Medulla oblongata (tissue), 1 donor: Measurements from ENCODE around the gene FBXW8.

ENCODE experiments used
- DNase-seq: peaks from one replicate; pipeline ENCODE4 v3.0.0-alpha.2; 2015; ENCODE audit errors: extremely low spot score

FBXW8 gene

GRCh38 chr12:117037289-117038022, 126.7 kb downstream of the FBXW8 start:
- no peak for DNase-seq

GRCh38 chr12:117038023-117038680, 127.4 kb downstream of the FBXW8 start:
- no peak for DNase-seq

GRCh38 chr12:117038919-117039318, 128.2 kb downstream of the FBXW8 start:
- no peak for DNase-seq

DNA sequence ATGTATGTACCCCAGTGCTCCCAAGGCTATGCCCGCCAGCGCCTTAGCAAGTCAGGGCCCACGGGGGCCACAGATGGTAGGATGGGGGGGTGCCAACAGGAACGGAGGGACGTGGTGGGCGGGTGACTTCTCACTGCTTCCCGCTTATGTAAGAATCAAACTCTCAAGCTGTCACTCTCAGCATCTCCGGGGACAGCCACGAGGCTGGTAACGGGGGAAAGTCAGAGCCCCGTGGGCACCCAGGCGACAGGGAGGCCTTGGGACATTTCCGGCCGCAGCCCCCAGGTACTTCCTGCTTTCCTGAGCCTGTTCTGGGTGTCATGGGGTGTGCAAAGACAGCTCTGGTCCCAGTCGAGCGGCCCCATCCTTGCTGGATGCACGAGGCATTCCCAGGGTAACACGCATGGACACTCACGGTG, 129.2 kb downstream of the FBXW8 start:
- no peak for DNase-seq

DNA sequence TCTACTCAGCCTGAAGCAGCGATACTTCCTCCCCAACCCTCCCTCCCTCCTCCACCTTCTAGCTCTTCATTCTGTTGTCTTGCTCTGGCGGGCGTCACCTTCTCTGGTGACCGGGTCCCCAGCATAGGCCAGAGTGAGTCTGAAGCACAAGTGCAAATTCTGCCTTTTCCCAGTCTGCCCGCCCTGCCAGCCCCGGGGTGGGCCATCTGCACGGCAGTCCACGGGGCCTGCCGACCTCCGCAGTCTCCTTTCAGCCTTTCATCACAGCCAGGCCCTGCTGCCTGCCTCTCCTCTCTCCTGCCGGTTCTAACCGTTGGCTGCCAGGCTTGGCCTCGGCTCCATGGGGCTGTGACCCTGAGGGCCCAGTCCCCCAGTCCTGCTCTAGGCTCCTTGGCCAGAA, 129.7 kb downstream of the FBXW8 start:
- no peak for DNase-seq

GRCh38 chr12:117041798-117042170, 131.0 kb downstream of the FBXW8 start:
- DNase-seq, result no peak

GRCh38 chr12:117042171-117042842, 131.6 kb downstream of the FBXW8 start:
- no peak for DNase-seq

GRCh38 chr12:117042862-117043261, 132.1 kb downstream of the FBXW8 start:
- DNase-seq, result no peak

DNA sequence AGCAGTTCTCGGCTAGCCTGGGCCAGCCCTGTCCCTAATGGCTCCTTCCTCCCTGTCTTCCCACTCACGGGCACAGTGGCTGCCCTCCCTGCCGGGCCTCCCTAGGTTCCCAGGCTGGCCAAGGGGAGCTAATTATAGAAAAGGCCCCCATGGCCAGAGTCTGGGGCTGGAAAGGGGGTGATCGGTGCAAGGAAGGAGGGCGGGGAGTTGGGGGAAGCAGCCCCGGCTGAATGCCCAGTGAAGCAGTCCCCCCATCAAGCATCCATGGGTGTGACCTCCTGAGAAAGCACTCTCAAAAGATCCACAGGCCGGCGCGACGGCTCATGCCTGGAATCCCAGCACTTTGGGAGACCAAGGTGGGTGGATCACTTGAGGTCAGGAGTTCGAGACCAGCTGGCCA, 133.6 kb downstream of the FBXW8 start:
- DNase-seq, result no peak

DNA sequence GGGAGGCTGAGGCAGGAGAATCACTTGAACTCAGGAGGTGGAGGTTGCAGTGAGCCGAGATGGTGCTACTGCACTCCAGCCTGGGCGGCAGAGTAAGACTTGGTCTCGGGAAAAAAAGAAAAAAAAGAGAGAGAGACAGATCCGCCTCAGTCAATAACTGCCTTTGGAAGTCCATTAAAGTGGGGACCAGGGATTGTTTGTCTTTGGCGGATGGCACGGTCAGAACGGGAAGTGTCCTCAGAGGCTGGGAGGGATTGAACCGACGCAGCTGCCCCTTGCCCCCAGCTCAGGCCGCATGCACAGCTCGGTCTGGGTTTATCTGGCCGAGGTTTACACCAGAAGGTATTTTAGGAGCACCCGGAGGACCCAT, 134.0 kb downstream of the FBXW8 start:
- DNase-seq, result no peak

DNA sequence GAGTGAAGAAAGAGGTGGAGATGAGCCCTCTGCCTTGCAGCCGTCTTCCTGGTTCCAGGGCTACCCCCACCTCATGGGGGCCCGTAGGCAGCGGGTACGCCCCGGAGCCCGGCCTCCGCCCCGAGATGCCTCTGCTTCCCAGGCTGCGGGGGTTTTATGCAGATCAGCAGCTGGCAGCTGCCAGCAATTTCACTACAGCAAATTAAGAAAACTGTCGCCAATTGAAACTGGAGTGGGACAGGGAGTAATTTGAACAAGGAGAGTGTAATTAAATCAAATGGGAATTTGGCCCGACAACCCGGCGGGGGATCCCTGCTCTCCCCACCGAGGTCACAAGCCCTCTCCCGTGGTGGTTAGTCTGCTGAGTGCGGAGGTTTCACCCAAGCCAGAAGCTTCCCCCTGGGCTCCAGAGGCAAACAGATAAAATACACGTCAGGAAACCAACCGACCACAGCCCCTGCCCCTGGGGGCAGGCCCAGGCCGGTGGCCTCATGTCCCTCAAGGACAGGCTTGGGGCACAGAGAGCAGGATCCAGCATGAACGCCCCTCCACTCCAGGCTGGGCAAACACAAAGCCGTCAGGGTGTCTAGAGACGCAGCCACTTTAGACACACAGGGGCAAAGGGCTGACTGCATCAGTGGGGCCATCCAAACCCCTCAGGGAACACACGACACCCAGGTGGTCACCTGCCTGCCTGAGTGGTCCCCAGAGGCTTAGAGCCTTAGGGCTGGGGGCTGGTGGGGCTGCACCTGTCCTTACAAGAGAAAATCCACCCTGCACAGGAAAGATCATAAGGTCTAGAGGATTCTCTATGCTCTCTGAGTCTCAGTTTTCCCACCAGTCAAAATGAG, 134.6 kb downstream of the FBXW8 start:
- DNase-seq, result peak; percentile 62

GRCh38 chr12:117046011-117046369, 135.2 kb downstream of the FBXW8 start:
- no peak for DNase-seq

DNA sequence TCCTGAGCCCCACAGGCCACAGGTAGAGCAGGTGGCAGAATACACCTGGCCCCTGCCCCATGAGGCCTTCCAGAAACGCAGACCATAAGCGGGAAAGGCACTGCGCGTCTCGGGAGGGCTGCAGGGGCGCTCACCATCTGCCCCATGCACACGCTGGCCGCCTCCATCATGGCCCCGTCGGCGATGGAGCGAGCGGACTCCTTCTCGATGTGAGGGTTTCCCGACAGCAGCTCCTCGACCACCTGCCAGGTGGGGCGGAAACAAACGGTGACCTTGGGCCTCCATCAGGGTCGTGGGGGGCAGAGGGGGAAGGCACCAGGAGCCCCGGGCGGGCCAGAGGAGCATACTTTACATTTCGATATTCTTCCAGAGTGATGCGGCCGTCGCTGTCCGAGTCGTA, 135.7 kb downstream of the FBXW8 start:
- DNase-seq, result no peak

DNA sequence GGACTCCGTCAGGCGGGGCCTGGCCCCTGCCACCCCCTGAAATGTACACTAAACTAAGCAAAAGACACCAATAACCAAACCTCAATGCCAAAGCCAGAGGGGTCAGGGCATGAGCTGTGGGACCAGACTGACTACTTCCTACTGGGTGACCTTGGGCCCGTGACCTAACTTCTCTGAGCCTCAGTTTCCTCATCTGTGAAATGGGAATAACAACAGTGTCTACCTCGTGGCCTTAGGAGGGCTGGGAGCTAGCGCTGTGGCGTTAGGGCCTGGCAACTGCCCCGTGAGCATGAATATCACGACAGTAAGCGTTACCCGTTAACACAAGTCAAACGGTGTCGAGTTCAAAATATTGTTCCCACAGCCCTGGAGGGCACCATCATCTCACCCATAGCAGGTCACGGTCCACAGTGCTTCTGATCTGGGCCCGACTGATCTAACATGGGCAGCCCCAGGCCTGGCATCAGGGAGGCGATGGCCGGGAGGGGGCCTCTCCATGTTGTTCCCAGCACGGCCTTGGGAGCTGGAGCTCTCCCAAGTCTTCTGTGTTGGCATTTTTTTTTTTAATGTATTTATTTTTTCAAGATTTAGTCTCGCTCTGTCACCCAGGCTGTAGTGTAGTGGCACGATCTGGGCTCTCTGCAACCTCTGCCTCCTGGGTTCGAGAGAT, 136.2 kb downstream of the FBXW8 start:
- no peak for DNase-seq

- no peak for DNase-seq
Measured at GRCh38 chr12:117047810-117048584, 137.2 kb downstream of the FBXW8 start.

DNA sequence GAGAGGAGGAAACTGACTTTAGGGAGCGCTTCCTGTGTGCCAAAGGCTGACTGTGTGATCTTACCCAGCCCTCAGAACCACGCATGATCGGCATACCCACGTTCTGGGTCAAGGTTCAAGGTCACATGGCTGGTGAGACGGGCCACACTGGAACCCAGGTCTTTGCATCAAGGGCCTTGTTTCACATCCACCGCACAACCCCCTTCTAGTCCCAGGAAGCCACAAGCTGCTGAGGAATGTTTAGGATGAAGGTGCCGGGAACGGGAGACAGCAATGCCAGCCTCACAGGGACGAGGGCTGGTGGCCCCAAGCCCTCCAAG, 137.8 kb downstream of the FBXW8 start:
- DNase-seq, result no peak

DNA sequence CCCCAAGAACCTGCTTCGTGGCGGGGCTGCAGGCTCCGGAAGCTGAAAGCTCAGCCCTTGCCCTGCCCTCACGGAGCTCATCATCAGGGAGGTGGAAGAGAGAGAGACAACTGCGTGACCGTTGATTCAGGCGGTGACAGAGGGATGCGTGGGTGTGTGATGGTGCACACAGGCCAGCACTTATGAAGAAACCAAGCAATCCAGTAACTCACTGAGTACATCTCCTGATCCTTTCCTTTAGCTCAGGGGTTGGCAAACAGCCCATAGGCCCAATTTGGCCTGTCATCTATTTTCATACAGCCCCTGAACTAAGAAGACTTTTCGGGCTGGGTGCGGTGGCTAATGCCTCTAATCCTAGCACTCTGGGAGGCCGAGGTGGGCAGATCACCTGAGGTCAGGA, 138.5 kb downstream of the FBXW8 start:
- no peak for DNase-seq

- no peak for DNase-seq
Measured at GRCh38 chr12:117050060-117050459, 139.3 kb downstream of the FBXW8 start.

DNA sequence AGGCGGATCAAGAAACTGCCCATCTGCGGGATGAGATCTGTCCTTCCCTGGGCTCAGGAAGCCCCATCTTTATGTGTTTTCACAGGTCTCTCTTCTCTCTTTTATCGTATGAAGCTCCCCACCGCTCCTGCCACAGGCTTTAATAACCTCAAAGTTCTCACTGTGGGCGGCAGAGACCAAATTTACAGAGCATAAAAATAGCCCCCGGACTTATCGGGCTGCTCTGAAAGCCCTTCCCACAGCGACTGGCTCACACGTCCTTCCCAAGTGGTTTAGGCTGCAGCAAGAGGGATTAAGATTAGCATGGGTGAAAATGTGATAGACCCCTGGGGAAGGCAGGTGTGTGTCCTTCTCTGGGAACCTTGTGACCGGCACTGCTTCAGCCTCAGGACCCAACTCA, 140.6 kb downstream of the FBXW8 start:
- DNase-seq, result no peak

- no peak for DNase-seq
Measured at GRCh38 chr12:117052386-117053049, 141.8 kb downstream of the FBXW8 start.

GRCh38 chr12:117053050-117053400, 142.3 kb downstream of the FBXW8 start:
- DNase-seq, result no peak
